T-cell (primary cell): Measurements from ENCODE around the gene BTBD17. TPM values are rescaled to one million over a fixed set of nuclear protein-coding genes. Genes with fewer than 3 reads are reported as not detected.

Source experiments
- ATAC-seq, 4 experiments: fragments of 200-7000 bp in 3 of 4; fragments of 150-1000 bp in 1 of 4; cut with Tn5 transposase; replicated peaks in 1 of 4; 1 replicate in 3 of 4; 2 replicates in 1 of 4; pipeline ENCODE4 v1.10.0; 2021; ENCODE audit warnings: moderate library complexity in 3 of 4, mild to moderate bottlenecking in 2 of 4, moderate number of reproducible peaks in 1 of 4
- CTCF ChIA-PET, 2 donors: fragments of 300-600 bp; sonication (Branson Sonifier 250); formaldehyde crosslinking; loops; one replicate each; lab custom pipeline; 2022; ENCODE audit warnings: antibody characterized with exemption in 2 of 2; lab: Charles Lee
- POLR2A ChIA-PET, 2 donors: fragments of 300-600 bp; sonication (Branson Sonifier 250); formaldehyde crosslinking; loops; one replicate each; lab custom pipeline; 2022; ENCODE audit warnings: antibody characterized with exemption in 2 of 2; lab: Charles Lee
- DNase-seq, 35 experiments: peaks; one replicate each; pipeline versions ENCODE4 v3.0.0 to v3.0.0-alpha.2; 2013 to 2023
- H3K27ac ChIP-seq: one replicate; pipeline ENCODE4 v1.5.1; 2013; ENCODE audit warnings: low read length
- H3K27me3 ChIP-seq, 2 experiments: replicated peaks in 1 of 2; 1 replicate in 1 of 2; 2 replicates in 1 of 2; pipeline versions ENCODE4 v1.6.1 to v1.7.0; 2013; ENCODE audit warnings: low read length in 1 of 2, mixed read lengths in 1 of 2; ENCODE audit not compliant: control insufficient read depth in 2 of 2, insufficient read depth in 2 of 2; ENCODE audit errors: extremely low read depth in 1 of 2
- H3K36me3 ChIP-seq, 2 donors: 1 replicate in 1 of 2; 2 replicates in 1 of 2; pipeline versions ENCODE4 v1.6.1 to v1.7.0; 2013; ENCODE audit warnings: low read length in 1 of 2; ENCODE audit not compliant: control insufficient read depth in 2 of 2, insufficient read depth in 1 of 2; ENCODE audit errors: extremely low read depth in 1 of 2
- H3K4me1 ChIP-seq, 2 experiments: 1 replicate in 1 of 2; 2 replicates in 1 of 2; pipeline versions ENCODE4 v1.6.1 to v1.7.0; 2013; ENCODE audit warnings: low read length in 2 of 2, mixed read lengths in 1 of 2; ENCODE audit not compliant: insufficient read depth in 2 of 2, control insufficient read depth in 1 of 2; ENCODE audit errors: extremely low read depth in 1 of 2
- H3K4me3 ChIP-seq, 2 donors: 1 replicate in 1 of 2; 2 replicates in 1 of 2; pipeline versions ENCODE4 v1.5.1 to v1.7.0; 2013; ENCODE audit warnings: mild to moderate bottlenecking in 2 of 2, low read length in 1 of 2, moderate library complexity in 1 of 2; ENCODE audit not compliant: control insufficient read depth in 1 of 2; ENCODE audit errors: extremely low read depth in 1 of 2
- H3K9me3 ChIP-seq: 2 replicates; pipeline ENCODE4 v1.7.0; 2013
- H3K27ac Mint-ChIP-seq, 2 donors: one replicate each; pipeline ENCODE4 v1.8.0; 2020 to 2021; ENCODE audit warnings: mild to moderate bottlenecking in 2 of 2, mixed read lengths in 2 of 2
- H3K27me3 Mint-ChIP-seq, 2 donors: one replicate each; pipeline ENCODE4 v1.8.0; 2021 to 2022; ENCODE audit warnings: mixed read lengths in 2 of 2
- H3K36me3 Mint-ChIP-seq: one replicate; pipeline ENCODE4 v1.8.0; 2021; ENCODE audit warnings: mixed read lengths
- H3K4me1 Mint-ChIP-seq, 3 donors: one replicate each; pipeline ENCODE4 v1.8.0; 2020 to 2022; ENCODE audit warnings: mixed read lengths in 3 of 3, mild to moderate bottlenecking in 1 of 3
- H3K4me3 Mint-ChIP-seq, 3 donors: one replicate each; pipeline ENCODE4 v1.8.0; 2020 to 2022; ENCODE audit warnings: mild to moderate bottlenecking in 3 of 3, mixed read lengths in 3 of 3, moderate library complexity in 3 of 3
- H3K9me3 Mint-ChIP-seq, 3 donors: one replicate each; pipeline ENCODE4 v1.8.0; 2020 to 2022; ENCODE audit warnings: mixed read lengths in 3 of 3
- WGBS: methylation state at CpG from one replicate; pipeline ENCODE4 v1.1.5; 2013; ENCODE audit warnings: missing lambda C conversion rate; ENCODE audit not compliant: insufficient coverage; 5-methylcytosine and 5-hydroxymethylcytosine counted together
- total RNA-seq, 35 experiments: library from RNA in 6 of 35; stranded (reverse) in 6 of 35; fragments of 120-200 nt in 1 of 35; gene quantifications; one replicate each; pipeline versions ENCODE4 v1.2.1 to v1.2.4 and lab custom pipeline; 2013 to 2026

BTBD17 gene
- total RNA-seq, 5 donors from 2014 or later (not counting 1 experiment from before 2014, with no cell fraction given) = 0.26 TPM; not detected in 4

- Histone ChIP-seq H3K4me1 (peaks cover 0 to 28% of the 10 kb centered on the region in 2 experiments), H3K9me3 (no peaks in the 10 kb centered on the region), H3K4me3 (no peak overlapping the region), H3K27me3 (peaks cover 0 to 94% of the 10 kb centered on the region in 2 experiments), H3K36me3 (no peaks in the 10 kb centered on the region), H3K27ac (no peak overlapping the region)
- Mint-ChIP-seq H3K4me1 (peaks cover 6 to 10% (median 9%) of the 10 kb centered on the region in 3 donors), H3K27ac (no peak overlapping the region), H3K4me3 (peak overlapping the region in 1 of 3 donors; percentile 23), H3K27me3 (peaks cover 38 to 70% of the 10 kb centered on the region in 2 donors), H3K9me3 (no peaks in the 10 kb centered on the region), H3K36me3 (no peaks in the 10 kb centered on the region)
- 23% methylated on average over 32 of the region's 32 CpGs for WGBS
- no peak for DNase-seq
- ATAC-seq = no peak
- ChIA-PET CTCF (interaction anchor here (0.6 to 1.3 kb wide), 4 partner anchors 10 to 41 kb away, joined by 3 to 13 read pairs (median 4); no protein-coding TSS in a partner anchor), POLR2A (no interaction called here)
Measured at GRCh38 chr17:74357466-74357809, 4.2 kb downstream of the BTBD17 start.

- Mint-ChIP-seq H3K9me3 (no peaks in the 10 kb centered on the region), H3K36me3 (no peaks in the 10 kb centered on the region), H3K27me3 (peaks cover 38 to 71% of the 10 kb centered on the region in 2 donors), H3K4me3 (peak overlapping the region in 2 of 3 donors; percentile 17 to 29), H3K4me1 (peaks cover 6 to 10% (median 9%) of the 10 kb centered on the region in 3 donors), H3K27ac (no peak overlapping the region)
- Histone ChIP-seq H3K4me3 (peak overlapping the region in 1 of 2 donors; percentile 38), H3K36me3 (no peaks in the 10 kb centered on the region), H3K27ac (no peak overlapping the region), H3K9me3 (no peaks in the 10 kb centered on the region), H3K27me3 (peaks cover 0 to 93% of the 10 kb centered on the region in 2 experiments), H3K4me1 (peaks cover 0 to 32% of the 10 kb centered on the region in 2 experiments)
- DNase-seq (peak in 7 of 35 experiments; percentile 10 to 37 (median 18)), ATAC-seq (peak; percentile 39 to 58 (median 46))
- ChIA-PET POLR2A (no interaction called here), CTCF (interaction anchor here (0.6 to 1.3 kb wide), 4 partner anchors 11 to 41 kb away, joined by 3 to 13 read pairs (median 7); no protein-coding TSS in a partner anchor)
- 4% methylated on average over 105 of the region's 105 CpGs for whole genome bisulfite sequencing
Measured at GRCh38 chr17:74356646-74357465, 4.8 kb downstream of the BTBD17 start.

GRCh38 chr17:74355065-74355464, 6.6 kb downstream of the BTBD17 start:
- H3K4me1 ChIP-seq = peaks cover 0 to 30% of the 10 kb centered on the region in 2 experiments
- H3K4me3 ChIP-seq = no peak overlapping the region
- WGBS = 97% methylated on average over 6 of the region's 8 CpGs
- Mint-ChIP-seq H3K27ac (no peak overlapping the region), H3K36me3 (no peaks in the 10 kb centered on the region), H3K9me3 (no peaks in the 10 kb centered on the region), H3K27me3 (peaks cover 33 to 65% of the 10 kb centered on the region in 2 donors), H3K4me1 (peaks cover 4 to 12% (median 6%) of the 10 kb centered on the region in 3 donors), H3K4me3 (no peak overlapping the region)
- H3K9me3 ChIP-seq = no peaks in the 10 kb centered on the region
- no peak for DNase-seq
- POLR2A ChIA-PET = no interaction called here
- CTCF ChIA-PET = no interaction called here
- H3K27ac ChIP-seq = no peak overlapping the region
- peaks cover 0 to 91% of the 10 kb centered on the region in 2 experiments for H3K27me3 ChIP-seq
- H3K36me3 ChIP-seq = no peaks in the 10 kb centered on the region
- no peak for ATAC-seq

GRCh38 chr17:74354561-74354960, 7.1 kb downstream of the BTBD17 start:
- peaks cover 36 to 66% of the 10 kb centered on the region in 2 donors for H3K27me3 Mint-ChIP-seq
- no peak for DNase-seq
- no peak for ATAC-seq
- ChIA-PET CTCF (no interaction called here), POLR2A (no interaction called here)
- Histone ChIP-seq H3K36me3 (no peaks in the 10 kb centered on the region), H3K4me3 (no peak overlapping the region), H3K27me3 (peaks cover 0 to 88% of the 10 kb centered on the region in 2 experiments), H3K27ac (no peak overlapping the region), H3K4me1 (peaks cover 0 to 30% of the 10 kb centered on the region in 2 experiments), H3K9me3 (no peaks in the 10 kb centered on the region)
- H3K4me3 Mint-ChIP-seq = no peak overlapping the region
- H3K4me1 Mint-ChIP-seq = peaks cover 4 to 12% (median 6%) of the 10 kb centered on the region in 3 donors
- no peaks in the 10 kb centered on the region for H3K9me3 Mint-ChIP-seq
- WGBS = 50% methylated on average over 2 of the region's 10 CpGs
- no peaks in the 10 kb centered on the region for H3K36me3 Mint-ChIP-seq
- no peak overlapping the region for H3K27ac Mint-ChIP-seq

- ChIA-PET POLR2A (no interaction called here), CTCF (no interaction called here)
- no peak overlapping the region for H3K27ac Mint-ChIP-seq
- H3K36me3 Mint-ChIP-seq = no peaks in the 10 kb centered on the region
- Histone ChIP-seq H3K4me3 (no peak overlapping the region), H3K4me1 (peaks cover 0 to 30% of the 10 kb centered on the region in 2 experiments), H3K27ac (no peak overlapping the region), H3K9me3 (no peaks in the 10 kb centered on the region), H3K36me3 (no peaks in the 10 kb centered on the region), H3K27me3 (peaks cover 0 to 87% of the 10 kb centered on the region in 2 experiments)
- H3K4me3 Mint-ChIP-seq = no peak overlapping the region
- 8% methylated on average over 22 of the region's 29 CpGs for WGBS
- peaks cover 4 to 12% (median 6%) of the 10 kb centered on the region in 3 donors for H3K4me1 Mint-ChIP-seq
- peaks cover 36 to 62% of the 10 kb centered on the region in 2 donors for H3K27me3 Mint-ChIP-seq
- ATAC-seq = peak; percentile 51 to 72 (median 63)
- H3K9me3 Mint-ChIP-seq = no peaks in the 10 kb centered on the region
- peak in 31 of 35 experiments; percentile 17 to 64 (median 37) for DNase-seq
Measured at GRCh38 chr17:74354123-74354522, 7.5 kb downstream of the BTBD17 start.

- WGBS = 82% methylated on average over 9 of the region's 10 CpGs
- Mint-ChIP-seq H3K4me3 (no peak overlapping the region), H3K27ac (no peak overlapping the region), H3K27me3 (peaks cover 32 to 61% of the 10 kb centered on the region in 2 donors), H3K36me3 (no peaks in the 10 kb centered on the region), H3K9me3 (no peaks in the 10 kb centered on the region), H3K4me1 (peaks cover 4 to 12% (median 6%) of the 10 kb centered on the region in 3 donors)
- POLR2A ChIA-PET = no interaction called here
- H3K4me3 ChIP-seq = no peak overlapping the region
- H3K27me3 ChIP-seq = peaks cover 0 to 88% of the 10 kb centered on the region in 2 experiments
- ATAC-seq = no peak
- CTCF ChIA-PET = no interaction called here
- H3K36me3 ChIP-seq = no peaks in the 10 kb centered on the region
- H3K9me3 ChIP-seq = no peaks in the 10 kb centered on the region
- peaks cover 0 to 30% of the 10 kb centered on the region in 2 experiments for H3K4me1 ChIP-seq
- DNase-seq = no peak
- H3K27ac ChIP-seq = no peak overlapping the region
Measured at GRCh38 chr17:74353446-74354060, 8.1 kb downstream of the BTBD17 start.
